GM20000 (cell line): Measurements from ENCODE around the gene SNTG2.

Source experiments
- DNase-seq: peaks from one replicate; pipeline ENCODE4 v3.0.0; 2012; ENCODE audit warnings: low spot score
- TF ChIP-seq, protein P1 (sequence below): IDR thresholded peaks from 2 replicates; pipeline ENCODE4 v1.5.1; 2012; ENCODE audit warnings: mild to moderate bottlenecking, control low read depth; ENCODE audit errors: extremely low read depth, missing control alignments

Gene SNTG2

DNA sequence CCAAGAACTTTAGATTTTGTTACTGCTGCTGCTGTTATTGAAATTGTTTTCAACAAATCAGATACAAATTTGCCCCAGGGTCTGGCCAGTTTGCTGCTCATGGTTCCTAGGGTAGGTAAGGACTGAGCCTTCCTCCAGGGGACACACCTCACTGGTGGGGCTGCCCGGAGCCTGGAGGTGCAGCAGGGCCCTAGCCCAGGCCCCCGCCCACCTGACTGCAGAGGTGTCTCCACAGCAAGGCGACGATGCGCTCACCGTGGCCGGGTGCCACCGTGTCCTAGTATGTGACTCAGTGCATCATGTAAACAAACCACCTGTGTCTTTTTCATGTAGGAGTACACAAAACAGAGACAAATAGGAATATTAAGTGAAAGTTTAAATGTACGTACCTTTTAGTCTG, 309.1 kb downstream of the SNTG2 start:
- DNase-seq = no peak
- TF ChIP-seq, protein P1, sequence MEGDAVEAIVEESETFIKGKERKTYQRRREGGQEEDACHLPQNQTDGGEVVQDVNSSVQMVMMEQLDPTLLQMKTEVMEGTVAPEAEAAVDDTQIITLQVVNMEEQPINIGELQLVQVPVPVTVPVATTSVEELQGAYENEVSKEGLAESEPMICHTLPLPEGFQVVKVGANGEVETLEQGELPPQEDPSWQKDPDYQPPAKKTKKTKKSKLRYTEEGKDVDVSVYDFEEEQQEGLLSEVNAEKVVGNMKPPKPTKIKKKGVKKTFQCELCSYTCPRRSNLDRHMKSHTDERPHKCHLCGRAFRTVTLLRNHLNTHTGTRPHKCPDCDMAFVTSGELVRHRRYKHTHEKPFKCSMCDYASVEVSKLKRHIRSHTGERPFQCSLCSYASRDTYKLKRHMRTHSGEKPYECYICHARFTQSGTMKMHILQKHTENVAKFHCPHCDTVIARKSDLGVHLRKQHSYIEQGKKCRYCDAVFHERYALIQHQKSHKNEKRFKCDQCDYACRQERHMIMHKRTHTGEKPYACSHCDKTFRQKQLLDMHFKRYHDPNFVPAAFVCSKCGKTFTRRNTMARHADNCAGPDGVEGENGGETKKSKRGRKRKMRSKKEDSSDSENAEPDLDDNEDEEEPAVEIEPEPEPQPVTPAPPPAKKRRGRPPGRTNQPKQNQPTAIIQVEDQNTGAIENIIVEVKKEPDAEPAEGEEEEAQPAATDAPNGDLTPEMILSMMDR = no peak

DNA sequence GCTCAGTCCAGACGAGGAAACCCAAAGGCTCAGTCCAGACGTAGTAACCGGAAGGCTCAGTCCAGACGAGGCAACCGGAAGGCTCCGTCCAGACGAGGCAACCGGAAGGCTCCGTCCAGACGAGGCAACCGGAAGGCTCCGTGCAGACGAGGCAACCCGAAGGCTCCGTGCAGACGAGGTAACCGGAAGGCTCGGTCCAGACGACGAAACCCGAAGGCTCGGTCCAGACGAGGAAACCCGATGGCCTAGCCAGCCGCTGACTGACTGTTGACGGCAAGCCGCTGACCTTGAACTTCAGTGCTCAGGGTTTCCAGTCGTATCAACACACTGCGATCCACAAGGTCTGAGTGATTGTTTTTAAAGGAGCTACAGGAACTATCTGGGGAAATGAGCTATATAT, 312.0 kb downstream of the SNTG2 start:
- DNase-seq = no peak
- TF ChIP-seq, protein P1 = no peak

DNA sequence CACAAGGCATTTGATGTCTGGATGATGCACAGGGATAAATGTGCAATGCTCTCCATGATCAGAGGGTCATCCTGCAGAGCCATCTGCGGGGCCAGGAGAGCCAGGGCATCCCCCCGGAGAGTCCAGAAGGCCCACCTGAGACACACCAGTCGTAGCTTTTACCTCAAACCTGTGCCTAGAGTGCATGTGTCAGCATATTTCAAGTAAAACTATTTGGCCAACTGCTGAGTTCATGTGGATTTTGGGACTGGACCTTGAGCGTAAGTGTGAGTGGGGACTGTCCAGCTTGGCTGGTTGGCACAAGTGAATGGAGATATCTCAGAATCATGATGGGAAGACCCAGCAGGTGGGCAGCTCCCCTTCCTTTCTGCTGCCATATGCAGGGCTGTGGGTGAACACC, 314.8 kb downstream of the SNTG2 start:
- TF ChIP-seq, protein P1 = no peak
- DNase-seq = no peak

DNA sequence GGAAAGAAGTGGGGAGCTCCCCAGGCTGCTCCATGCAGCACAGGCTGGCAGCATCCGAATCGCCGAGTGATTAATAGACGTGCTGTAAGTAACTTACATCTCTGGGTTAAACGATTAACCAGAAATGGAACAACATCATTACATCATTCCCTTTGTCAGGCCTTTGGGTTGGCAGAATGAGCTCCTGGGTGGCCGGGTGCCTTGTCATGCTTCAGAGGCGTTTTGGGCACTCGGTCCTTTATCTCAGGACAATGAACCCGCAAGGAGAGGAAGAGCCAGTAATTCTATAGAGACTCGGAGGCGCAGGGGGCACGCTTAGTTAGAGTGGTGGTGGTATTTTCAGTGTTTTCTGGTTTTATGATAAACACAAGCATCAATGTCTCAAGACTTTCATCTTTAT, 315.7 kb downstream of the SNTG2 start:
- TF ChIP-seq, protein P1 = no peak
- no peak for DNase-seq

DNA sequence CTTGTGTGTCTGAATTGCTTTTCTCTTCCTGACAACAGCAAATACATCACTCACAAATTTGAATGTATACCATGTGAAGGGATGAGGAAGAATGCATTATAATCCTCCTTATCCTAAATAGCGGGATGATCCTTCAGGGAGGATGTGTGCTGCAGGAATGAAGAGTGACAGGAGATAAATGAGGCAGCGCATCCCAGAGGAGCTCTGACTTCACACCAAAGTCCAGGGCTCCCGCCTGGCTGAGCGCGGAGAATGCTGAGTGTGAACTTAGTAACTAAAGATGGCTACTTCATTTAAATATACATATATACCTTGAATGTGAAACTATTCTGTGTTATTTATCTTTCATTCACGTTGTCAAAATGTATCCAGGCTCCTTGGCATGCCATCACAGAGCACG, 317.4 kb downstream of the SNTG2 start:
- no peak for DNase-seq
- TF ChIP-seq, protein P1 = no peak

DNA sequence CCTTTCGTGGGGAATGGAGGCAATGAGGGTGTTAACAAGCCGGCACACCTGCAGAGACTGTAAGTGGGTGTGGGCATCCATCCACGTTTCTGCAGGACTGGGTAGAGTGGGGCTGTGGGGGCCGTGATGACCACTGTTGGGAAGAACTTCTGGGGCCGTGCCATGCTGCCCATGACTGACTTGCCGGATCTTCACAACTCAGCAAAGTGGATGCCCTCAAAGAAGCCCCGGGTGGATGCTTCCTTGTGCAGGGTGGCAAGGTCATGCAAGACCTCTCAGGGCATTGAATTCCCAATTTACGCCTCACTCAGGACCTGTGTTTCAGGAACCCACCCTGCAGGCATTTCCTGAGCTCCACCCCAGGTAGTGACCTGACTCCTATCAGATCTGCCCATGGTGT, 319.2 kb downstream of the SNTG2 start:
- DNase-seq = no peak

DNA sequence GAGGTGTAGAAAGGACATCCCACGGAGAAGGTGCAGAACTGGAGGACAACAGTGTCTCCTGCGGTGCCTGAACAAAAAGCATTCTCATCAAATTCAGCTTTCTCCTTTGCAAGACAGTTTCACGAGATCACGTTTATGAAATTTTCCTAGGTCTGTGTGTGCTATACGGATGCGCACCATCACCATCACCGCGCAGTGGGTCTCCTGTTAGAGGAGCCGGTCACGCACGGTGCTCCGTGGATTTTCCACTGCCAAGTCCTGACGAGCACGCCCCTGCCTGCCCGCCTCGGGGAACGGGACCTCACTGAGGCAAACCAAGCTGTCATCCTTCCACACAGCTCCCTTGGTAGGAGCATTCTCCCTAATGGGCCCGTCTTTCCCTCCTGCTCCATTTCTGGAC, 322.2 kb downstream of the SNTG2 start:
- no peak for DNase-seq
- TF ChIP-seq, protein P1 = no peak

More for the DNA sequence above, 319.2 kb downstream of the SNTG2 start:
- TF ChIP-seq, protein P1 = no peak

DNA sequence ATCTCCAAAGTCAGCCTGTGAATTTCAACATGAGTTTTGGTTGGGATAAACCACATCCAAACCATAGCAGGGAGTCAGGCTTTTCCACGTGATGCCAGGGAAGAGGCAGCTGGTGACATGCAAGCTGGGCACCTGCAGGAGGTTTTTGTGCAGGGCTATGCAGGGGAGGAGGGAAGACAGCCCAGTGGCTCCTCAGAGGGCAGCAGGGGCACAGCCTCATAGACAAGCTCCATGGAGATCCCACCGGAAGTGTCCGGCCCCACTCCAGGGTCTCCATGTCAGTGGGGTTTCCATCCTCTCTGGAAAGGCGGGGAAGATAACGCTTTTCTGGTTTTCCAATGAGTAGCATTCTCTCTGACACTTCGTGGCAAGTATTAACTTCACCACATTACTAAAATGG, 327.0 kb downstream of the SNTG2 start:
- TF ChIP-seq, protein P1 = no peak
- DNase-seq = no peak
